Neural progenitor cell (in vitro differentiated cells): ENCODE data around the gene ULBP2.

Experiments used
- CTCF ChIP-seq: fragments of 200-600 bp; sonication (generic); IDR thresholded peaks from 2 replicates; pipeline ENCODE4 v1.5.1; 2017; ENCODE audit warnings: antibody characterized with exemption, mild to moderate bottlenecking
- EZH2 ChIP-seq: fragments of 200-600 bp; sonication (generic); IDR thresholded peaks from 2 replicates; pipeline ENCODE4 v1.6.1; 2017; ENCODE audit warnings: antibody characterized with exemption, mild to moderate bottlenecking, moderate library complexity

GRCh38 chr6:149913085-149913484 lies 28.7 kb upstream of the ULBP2 start:
- TF ChIP-seq EZH2 (no peak), CTCF (no peak)
